ENCODE results near the gene ARFGAP1.
"Not testable (repeated sequence)": the region's sequence is repeated elsewhere in the genome, so short reads cannot be mapped to it uniquely, and the experiment has no call there.

ARFGAP1 gene

GRCh38 chr20:63239431-63239830, 33.2 kb upstream of the ARFGAP1 start:
- in situ Hi-C loops (cut with MboI; ENCODE audit: low sequenced_read_pairs): no loop called here

- in situ Hi-C loops (cut with MboI; ENCODE audit: low sequenced_read_pairs): no loop called here
Observed at GRCh38 chr20:63240004-63240403, 32.6 kb upstream of the ARFGAP1 start.

GRCh38 chr20:63241272-63241671, 31.3 kb upstream of the ARFGAP1 start:
- in situ Hi-C loops (cut with MboI; ENCODE audit: low sequenced_read_pairs): no loop called here

GRCh38 chr20:63242736-63243135, 29.9 kb upstream of the ARFGAP1 start:
- in situ Hi-C loops (cut with MboI; ENCODE audit: low sequenced_read_pairs): no loop called here

- in situ Hi-C loops (cut with MboI; ENCODE audit: low sequenced_read_pairs): no loop called here
Observed at GRCh38 chr20:63243604-63244247, 28.9 kb upstream of the ARFGAP1 start.

- in situ Hi-C loops (cut with MboI; ENCODE audit: low sequenced_read_pairs): no loop called here
Observed at GRCh38 chr20:63244468-63244867, 28.1 kb upstream of the ARFGAP1 start.

- in situ Hi-C loops (cut with MboI; ENCODE audit: low sequenced_read_pairs): no loop called here
Observed at GRCh38 chr20:63246490-63247288, 25.9 kb upstream of the ARFGAP1 start.

GRCh38 chr20:63247671-63248228, 24.9 kb upstream of the ARFGAP1 start:
- in situ Hi-C loops (cut with MboI; ENCODE audit: low sequenced_read_pairs): no loop called here

- in situ Hi-C loops (cut with MboI; ENCODE audit: low sequenced_read_pairs): no loop called here
Observed at GRCh38 chr20:63248835-63249591, 23.6 kb upstream of the ARFGAP1 start.

- in situ Hi-C loops (cut with MboI; ENCODE audit: low sequenced_read_pairs): no loop called here
Observed at GRCh38 chr20:63249891-63250290, 22.7 kb upstream of the ARFGAP1 start.

- in situ Hi-C loops (cut with MboI; ENCODE audit: low sequenced_read_pairs): not testable (repeated sequence)
Observed at GRCh38 chr20:63251350-63251749, 21.3 kb upstream of the ARFGAP1 start.

GRCh38 chr20:63252284-63252711, 20.3 kb upstream of the ARFGAP1 start:
- in situ Hi-C loops (cut with MboI; ENCODE audit: low sequenced_read_pairs): no loop called here

GRCh38 chr20:63253065-63253437, 19.6 kb upstream of the ARFGAP1 start:
- in situ Hi-C loops (cut with MboI; ENCODE audit: low sequenced_read_pairs): no loop called here

GRCh38 chr20:63253438-63254231, 19.0 kb upstream of the ARFGAP1 start:
- in situ Hi-C loops (cut with MboI; ENCODE audit: low sequenced_read_pairs): no loop called here

- in situ Hi-C loops (cut with MboI; ENCODE audit: low sequenced_read_pairs): no loop called here
Observed at GRCh38 chr20:63254232-63254605, 18.4 kb upstream of the ARFGAP1 start, which contains the start of gene NKAIN4. NKAIN4 (minus strand) TSS chr20:63254463; CDS start chr20:63254450, 13 bp downstream.

- in situ Hi-C loops (cut with MboI; ENCODE audit: low sequenced_read_pairs): no loop called here
Observed at GRCh38 chr20:63254606-63255384, 17.8 kb upstream of the ARFGAP1 start.

GRCh38 chr20:63255931-63256704, 16.5 kb upstream of the ARFGAP1 start:
- in situ Hi-C loops (cut with MboI; ENCODE audit: low sequenced_read_pairs): no loop called here

- in situ Hi-C loops (cut with MboI; ENCODE audit: low sequenced_read_pairs): no loop called here
Observed at GRCh38 chr20:63256954-63257353, 15.7 kb upstream of the ARFGAP1 start.

GRCh38 chr20:63257629-63258028, 15.0 kb upstream of the ARFGAP1 start:
- in situ Hi-C loops (cut with MboI; ENCODE audit: low sequenced_read_pairs): no loop called here
